OCI-LY1 (cell line): ENCODE results near the gene IGF2BP2.

ENCODE experiments used
- CTCF ChIP-seq: fragments of 200-600 bp; sonication (generic), shearing (Covaris generic); IDR thresholded peaks from 2 replicates; pipeline ENCODE4 v1.5.1; 2017; ENCODE audit warnings: mild to moderate bottlenecking, antibody characterized with exemption, low read length, moderate library complexity, mixed read lengths
- EZH2 ChIP-seq: fragments of 200-600 bp; sonication (generic), shearing (Covaris generic); IDR thresholded peaks from 2 replicates; pipeline ENCODE4 v1.8.0; 2017; ENCODE audit warnings: borderline replicate concordance, mixed run types, mild to moderate bottlenecking, antibody characterized with exemption, low read length, moderate library complexity, mixed read lengths

GRCh38 chr3:185646382-185647133 is 178.3 kb downstream of the IGF2BP2 start:
- TF ChIP-seq CTCF (no peak), EZH2 (no peak)
